Measurements from ENCODE around the gene PCDHGA12. TPM values are rescaled to one million over a fixed set of nuclear protein-coding genes. Genes with fewer than 3 reads are reported as not detected.
"Not testable (repeated sequence)": the region's sequence is repeated elsewhere in the genome, so short reads cannot be mapped to it uniquely, and the experiment has no call there.

Gene PCDHGA12
- total RNA-seq, 1 donor from 2014 or later, result 7.6 TPM

GRCh38 chr5:141417494-141418172, 12.7 kb upstream of the PCDHGA12 start, which contains the start of gene PCDHGB7:
Gene PCDHGB7 (plus strand): TSS chr5:141417677. CDS start chr5:141417860, 183 bp downstream.
- H3K36me3 ChIP-seq; H3K4me1 ChIP-seq; H3K27me3 ChIP-seq; intact Hi-C loops (cut with DNase I): not testable (repeated sequence)
- H3K27ac ChIP-seq, result peak within 1 kb of the TSS; percentile 48
- peaks cover 63% of the 10 kb centered on the region for H3K9me3 ChIP-seq
- peak; percentile 89 for DNase-seq
- TF ChIP-seq CTCF (IDR thresholded peaks at IDR 0.05), result peak; percentile 67
- ATAC-seq, result peak; percentile 94
- H3K4me3 ChIP-seq, result peak within 1 kb of the TSS; percentile 46

DNA sequence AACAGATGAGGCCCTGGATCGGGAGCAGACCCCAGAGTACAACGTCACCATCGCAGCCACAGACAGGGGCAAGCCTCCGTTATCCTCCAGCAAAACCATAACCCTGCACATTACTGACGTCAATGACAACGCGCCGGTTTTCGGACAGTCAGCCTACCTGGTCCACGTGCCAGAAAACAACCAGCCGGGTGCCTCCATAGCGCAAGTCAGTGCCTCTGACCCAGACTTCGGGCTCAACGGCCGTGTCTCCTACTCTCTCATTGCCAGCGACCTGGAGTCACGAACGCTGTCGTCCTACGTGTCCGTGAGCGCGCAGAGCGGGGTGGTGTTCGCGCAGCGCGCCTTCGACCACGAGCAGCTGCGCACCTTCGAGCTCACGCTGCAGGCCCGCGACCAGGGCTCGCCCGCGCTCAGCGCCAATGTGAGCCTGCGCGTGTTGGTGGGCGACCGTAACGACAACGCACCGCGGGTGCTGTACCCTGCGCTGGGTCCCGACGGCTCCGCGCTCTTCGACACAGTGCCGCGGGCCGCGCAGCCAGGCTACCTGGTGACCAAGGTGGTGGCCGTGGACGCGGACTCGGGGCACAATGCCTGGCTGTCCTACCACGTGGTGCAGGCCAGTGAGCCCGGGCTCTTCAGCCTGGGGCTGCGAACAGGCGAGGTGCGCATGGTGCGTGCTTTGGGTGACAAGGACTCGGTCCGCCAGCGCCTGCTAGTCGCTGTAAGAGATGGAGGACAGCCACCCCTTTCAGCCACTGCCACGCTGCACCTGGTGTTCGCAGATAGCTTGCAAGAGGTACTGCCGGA, 11.0 kb upstream of the PCDHGA12 start:
- H3K9me3 ChIP-seq, result peaks cover 65% of the 10 kb centered on the region
- no peak for DNase-seq
- H3K36me3 ChIP-seq, result no peaks in the 10 kb centered on the region
- H3K4me3 ChIP-seq, result no peak overlapping the region
- ATAC-seq, result no peak
- no peaks in the 10 kb centered on the region for H3K4me1 ChIP-seq
- intact Hi-C loops (cut with DNase I), result no loop called here
- no peak for TF ChIP-seq CTCF (IDR thresholded peaks at IDR 0.05)
- peaks cover 9% of the 10 kb centered on the region for H3K27me3 ChIP-seq
- no peak overlapping the region for H3K27ac ChIP-seq

- peaks cover 73% of the 10 kb centered on the region for H3K9me3 ChIP-seq
- no peaks in the 10 kb centered on the region for H3K36me3 ChIP-seq
- ATAC-seq (peak; percentile 88), DNase-seq (no peak)
- TF ChIP-seq CTCF (IDR thresholded peaks at IDR 0.05), result peak; percentile 51
- H3K4me3 ChIP-seq, result peak within 1 kb of the TSS; percentile 37
- H3K27me3 ChIP-seq, result peaks cover 9% of the 10 kb centered on the region
- intact Hi-C loops (cut with DNase I), result no loop called here
- no peak within 1 kb of the TSS for H3K27ac ChIP-seq
- no peaks in the 10 kb centered on the region for H3K4me1 ChIP-seq
Observed at GRCh38 chr5:141420855-141421488, 9.3 kb upstream of the PCDHGA12 start, which contains the start of gene PCDHGA11. Gene PCDHGA11 (plus strand): TSS chr5:141421051. CDS start chr5:141421228, 177 bp downstream.

DNA sequence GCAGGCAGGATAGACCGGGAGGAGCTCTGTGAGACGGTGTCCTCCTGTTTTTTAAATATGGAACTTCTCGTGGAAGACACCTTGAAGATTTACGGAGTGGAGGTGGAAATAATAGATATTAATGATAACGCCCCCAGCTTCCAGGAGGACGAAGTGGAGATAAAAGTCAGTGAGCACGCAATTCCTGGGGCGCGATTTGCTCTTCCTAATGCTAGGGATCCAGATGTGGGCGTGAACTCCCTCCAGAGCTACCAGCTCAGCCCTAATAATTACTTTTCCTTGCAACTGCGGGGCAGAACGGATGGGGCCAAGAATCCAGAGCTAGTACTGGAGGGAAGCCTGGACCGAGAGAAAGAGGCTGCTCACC, 8.8 kb upstream of the PCDHGA12 start:
- TF ChIP-seq CTCF (IDR thresholded peaks at IDR 0.05), result no peak
- DNase-seq (no peak), ATAC-seq (no peak)
- peaks cover 78% of the 10 kb centered on the region for H3K9me3 ChIP-seq
- no peaks in the 10 kb centered on the region for H3K4me1 ChIP-seq
- H3K4me3 ChIP-seq, result peak overlapping the region; percentile 37
- peaks cover 9% of the 10 kb centered on the region for H3K27me3 ChIP-seq
- H3K36me3 ChIP-seq, result no peaks in the 10 kb centered on the region
- H3K27ac ChIP-seq, result no peak overlapping the region
- intact Hi-C loops (cut with DNase I), result no loop called here

- no peaks in the 10 kb centered on the region for H3K4me1 ChIP-seq
- no peak overlapping the region for H3K4me3 ChIP-seq
- peaks cover 82% of the 10 kb centered on the region for H3K9me3 ChIP-seq
- H3K27ac ChIP-seq, result no peak overlapping the region
- H3K36me3 ChIP-seq, result no peaks in the 10 kb centered on the region
- ATAC-seq, result no peak
- H3K27me3 ChIP-seq, result peaks cover 9% of the 10 kb centered on the region
- TF ChIP-seq CTCF (IDR thresholded peaks at IDR 0.05), result no peak
- intact Hi-C loops (cut with DNase I), result no loop called here
- DNase-seq, result no peak
Observed at GRCh38 chr5:141422742-141423291, 7.5 kb upstream of the PCDHGA12 start.

All from upper lobe of right lung (tissue), 1 donor.